SK-N-SH (cell line): ENCODE results near the gene CHRND. TPM values are rescaled to one million over a fixed set of nuclear protein-coding genes. Genes with fewer than 3 reads are reported as not detected.

ENCODE experiments used
- CTCF ChIA-PET: fragments of 300-600, 350-600 bp; formaldehyde crosslinking; extraction: SDS; loops from one replicate; lab custom pipeline; 2021; lab: Yijun Ruan, JAX
- POLR2A ChIA-PET: fragments of 350-600 bp; sonication (Branson Sonifier 250); formaldehyde crosslinking; extraction: SDS; loops from one replicate; lab custom pipeline; 2020; ENCODE audit warnings: antibody characterized with exemption, inconsistent platforms; lab: Yijun Ruan, JAX
- DNase-seq: peaks from one replicate; pipeline ENCODE4 v3.0.0; 2012
- H2AFZ ChIP-seq: fragments of 200-600 bp; sonication (generic); 2 replicates; pipeline ENCODE4 v1.8.1; 2016; ENCODE audit warnings: antibody characterized with exemption, mild to moderate bottlenecking, low read depth
- H3F3A ChIP-seq: fragments of 200-600 bp; sonication (generic); replicated peaks from 2 replicates; pipeline ENCODE3; 2016; ENCODE audit warnings: antibody characterized with exemption, mild to moderate bottlenecking; ENCODE audit not compliant: insufficient read depth
- H3K27ac ChIP-seq, 2 experiments: fragments of 200-500 bp in 1 of 2; fragments of 200-600 bp in 1 of 2; sonication (Bioruptor generic) in 1 of 2; sonication (generic), shearing (Covaris generic) in 1 of 2; 2 replicates each; pipeline versions ENCODE4 v1.5.1 to v1.6.1; 2014 to 2016; ENCODE audit warnings: low read depth in 2 of 2, inconsistent platforms in 1 of 2, low read length in 1 of 2, mild to moderate bottlenecking in 1 of 2, mixed read lengths in 1 of 2
- H3K27me3 ChIP-seq: fragments of 200-600 bp; sonication (generic), shearing (Covaris generic); 2 replicates; pipeline ENCODE4 v1.6.1; 2016; ENCODE audit warnings: mixed run types; ENCODE audit not compliant: insufficient read depth
- H3K36me3 ChIP-seq, 2 experiments: fragments of 200-500 bp in 1 of 2; fragments of 200-600 bp in 1 of 2; sonication (Bioruptor generic) in 1 of 2; sonication (generic) in 1 of 2; replicated peaks in 1 of 2; 2 replicates each; pipeline versions ENCODE3 to v1.5.1; 2014 to 2016; ENCODE audit warnings: low read length in 1 of 2, mild to moderate bottlenecking in 1 of 2; ENCODE audit not compliant: insufficient read depth in 2 of 2, control insufficient read depth in 1 of 2
- H3K4me1 ChIP-seq, 2 experiments: fragments of 200-500 bp in 1 of 2; fragments of 200-600 bp in 1 of 2; sonication (Bioruptor generic) in 1 of 2; sonication (generic), shearing (Covaris generic) in 1 of 2; 2 replicates each; pipeline versions ENCODE4 v1.5.1 to v1.6.1; 2014 to 2016; ENCODE audit warnings: low read depth in 1 of 2, low read length in 1 of 2, mixed run types in 1 of 2; ENCODE audit not compliant: insufficient read depth in 2 of 2, control insufficient read depth in 1 of 2
- H3K4me2 ChIP-seq: fragments of 200-600 bp; sonication (generic), shearing (Covaris generic); 2 replicates; pipeline ENCODE4 v1.6.1; 2017; ENCODE audit warnings: mixed run types
- H3K4me3 ChIP-seq, 2 experiments: fragments of 200-500 bp in 1 of 2; fragments of 200-600 bp in 1 of 2; sonication (Bioruptor generic) in 1 of 2; sonication (generic), shearing (Covaris generic) in 1 of 2; 2 replicates each; pipeline versions ENCODE4 v1.5.1 to v1.8.1; 2014 to 2016; ENCODE audit warnings: low read depth in 2 of 2, inconsistent platforms in 1 of 2, low read length in 1 of 2, mild to moderate bottlenecking in 1 of 2, mixed read lengths in 1 of 2, moderate library complexity in 1 of 2
- H3K79me2 ChIP-seq: fragments of 200-600 bp; sonication (generic); 2 replicates; pipeline ENCODE4 v1.8.1; 2017; ENCODE audit warnings: mild to moderate bottlenecking; ENCODE audit not compliant: insufficient read depth
- H3K9ac ChIP-seq: fragments of 200-600 bp; sonication (generic); 2 replicates; pipeline ENCODE4 v1.6.1; 2017; ENCODE audit warnings: mixed run types
- H3K9me2 ChIP-seq: fragments of 200-600 bp; sonication (generic); 2 replicates; pipeline ENCODE4 v1.6.1; 2017; ENCODE audit warnings: mixed run types
- H3K9me3 ChIP-seq: fragments of 200-600 bp; sonication (generic); 2 replicates; pipeline ENCODE4 v1.6.1; 2017; ENCODE audit warnings: mixed run types, mild to moderate bottlenecking, moderate library complexity
- H4K20me1 ChIP-seq: fragments of 200-600 bp; sonication (generic); 2 replicates; pipeline ENCODE4 v1.6.1; 2017; ENCODE audit warnings: mild to moderate bottlenecking, mixed run types; ENCODE audit not compliant: insufficient read depth
- CTCF ChIP-seq: fragments of 200-600 bp; sonication (generic); IDR thresholded peaks from 2 replicates; pipeline ENCODE4 v1.6.1; 2017; ENCODE audit warnings: antibody characterized with exemption, mild to moderate bottlenecking, moderate library complexity
- ELF1 ChIP-seq: IDR thresholded peaks from 2 replicates; pipeline ENCODE4 v1.4.0; 2012
- EP300 ChIP-seq, 2 experiments: IDR thresholded peaks; 2 replicates each; pipeline versions ENCODE4 v1.4.0 to v1.6.1; 2012; ENCODE audit warnings: borderline replicate concordance in 1 of 2, low read depth in 1 of 2, low read length in 1 of 2
- EZH2phosphoT487 ChIP-seq: fragments of 200-600 bp; sonication (generic); IDR thresholded peaks from 2 replicates; pipeline ENCODE4 v1.6.1; 2017; ENCODE audit warnings: low read depth, mixed run types, mild to moderate bottlenecking, antibody characterized with exemption, moderate library complexity, borderline replicate concordance
- FOSL2 ChIP-seq: IDR thresholded peaks from 2 replicates; pipeline ENCODE4 v1.4.0; 2012; ENCODE audit warnings: low read depth, mild to moderate bottlenecking, moderate library complexity, borderline replicate concordance
- GABPA ChIP-seq: IDR thresholded peaks from 2 replicates; pipeline ENCODE4 v1.4.0; 2012; ENCODE audit warnings: low read depth, mild to moderate bottlenecking
- GATA2 ChIP-seq: sonication (generic); formaldehyde crosslinking; IDR thresholded peaks from 2 replicates; pipeline ENCODE4 v1.5.0; 2020; ENCODE audit warnings: mild to moderate bottlenecking, missing genetic modification reagents
- MAX ChIP-seq: IDR thresholded peaks from 2 replicates; pipeline ENCODE4 v1.4.0; 2012; ENCODE audit warnings: low read depth
- MEF2A ChIP-seq: IDR thresholded peaks from 2 replicates; pipeline ENCODE4 v1.4.0; 2012; ENCODE audit warnings: low read depth, borderline replicate concordance
- MXI1 ChIP-seq: IDR thresholded peaks from 2 replicates; pipeline ENCODE4 v1.6.1; 2012; ENCODE audit warnings: mild to moderate bottlenecking, low read depth, low read length, improper control_type of control experiment
- PBX3 ChIP-seq: IDR thresholded peaks from 2 replicates; pipeline ENCODE4; 2012
- RAD21 ChIP-seq: IDR thresholded peaks from 2 replicates; pipeline ENCODE4 v1.6.1; 2012; ENCODE audit warnings: mild to moderate bottlenecking, low read length
- RFX5 ChIP-seq: IDR thresholded peaks from 2 replicates; pipeline ENCODE4 v1.6.1; 2012; ENCODE audit warnings: mild to moderate bottlenecking, improper control_type of control experiment, low read length
- SMC3 ChIP-seq: IDR thresholded peaks from 2 replicates; pipeline ENCODE4 v1.6.1; 2012; ENCODE audit warnings: low read depth, low read length, improper control_type of control experiment
- TCF12 ChIP-seq: IDR thresholded peaks from 2 replicates; pipeline ENCODE4 v1.4.0; 2012
- USF2 ChIP-seq: fragments of 150-350 bp; IDR thresholded peaks from 2 replicates; pipeline ENCODE4 v1.6.1; 2017; ENCODE audit warnings: antibody characterized with exemption, low read length, low read depth, borderline replicate concordance
- YY1 ChIP-seq: IDR thresholded peaks from 2 replicates; pipeline ENCODE4 v1.4.0; 2012; ENCODE audit warnings: low read depth, mild to moderate bottlenecking
- polyA plus RNA-seq, 3 experiments: library from polyadenylated mRNA; depleted of rRNA; stranded (reverse); fragments of >200 nt; gene quantifications; 2 replicates each; pipeline ENCODE4 v1.2.3, GENCODE V29; 2012

The CHRND gene
- polyA plus RNA-seq, 1 of the 3 experiments (the other 2 are of a cell fraction): 0.12 TPM

- no peak for TF ChIP-seq YY1
- no peak for TF ChIP-seq TCF12
These were observed 45.1 kb downstream of the CHRND start (continued) for GRCh38 chr2:232571026-232571474.

GRCh38 chr2:232573042-232573441 lies 47.1 kb downstream of the CHRND start:
- DNase-seq: no peak
- Histone ChIP-seq H3F3A (no peaks in the 10 kb centered on the region), H3K9me3 (no peaks in the 10 kb centered on the region), H3K36me3 (peaks cover 44 to 66% of the 10 kb centered on the region in 2 experiments), H3K27me3 (no peaks in the 10 kb centered on the region), H3K4me3 (no peak overlapping the region), H3K9me2 (no peaks in the 10 kb centered on the region), H3K4me2 (no peak overlapping the region), H2AFZ (no peak overlapping the region), H3K4me1 (0 out of 4 replicates have a peak, but pooled peaks cover 0 to 4% of the 10 kb centered on the region in 2 experiments), H3K79me2 (no peaks in the 10 kb centered on the region), H3K27ac (no peak overlapping the region), H3K9ac (no peak overlapping the region), H4K20me1 (no peaks in the 10 kb centered on the region)
- ChIA-PET CTCF (interaction anchor here (0.7 kb wide), 1 partner anchor 224 kb away, joined by 3 read pairs; no protein-coding TSS in a partner anchor), POLR2A (no interaction called here)
- TF ChIP-seq GABPA (no peak), CTCF (no peak), TCF12 (no peak), GATA2 (CRISPR knock-in tag) (no peak), RFX5 (no peak), YY1 (no peak), PBX3 (no peak), USF2 (no peak), RAD21 (no peak), MXI1 (no peak), FOSL2 (no peak), MAX (no peak), SMC3 (no peak), MEF2A (no peak), EP300 (IDR thresholded peaks at IDR 0.05; ENCODE audit: borderline replicate concordance in 1 of 2, low read depth in 1 of 2, low read length in 1 of 2) (no peak), EZH2phosphoT487 (no peak), ELF1 (no peak)
